Stomach (tissue), 9 donors: ENCODE measurements around the gene SCGB1A1. TPM values are rescaled to one million over a fixed set of nuclear protein-coding genes. Genes with fewer than 3 reads are reported as not detected.

Experiments used
- DNase-seq, 2 donors: peaks; one replicate each; pipeline versions ENCODE4 v3.0.0 to v3.0.0-alpha.2; 2013 to 2019
- H3K27ac ChIP-seq, 5 donors: fragments of 200-600 bp in 4 of 5; sonication (generic) in 4 of 5; one replicate each; pipeline ENCODE4 v1.5.1; 2013 to 2019; ENCODE audit warnings: mild to moderate bottlenecking in 1 of 5, moderate library complexity in 1 of 5
- H3K27me3 ChIP-seq, 3 donors: fragments of 200-600 bp; sonication (generic); one replicate each; pipeline ENCODE4 v1.5.1; 2017 to 2019; ENCODE audit warnings: mixed run types in 1 of 3
- H3K36me3 ChIP-seq, 4 donors: fragments of 200-600 bp; sonication (generic); 1 replicate in 3 of 4; 2 replicates in 1 of 4; pipeline ENCODE4 v1.5.1; 2016 to 2019
- H3K4me1 ChIP-seq, 4 donors: fragments of 200-600 bp; sonication (generic); one replicate each; pipeline ENCODE4 v1.5.1; 2016 to 2019
- H3K4me3 ChIP-seq, 4 donors: fragments of 200-600 bp; sonication (generic) in 3 of 4; one replicate each; pipeline ENCODE4 v1.5.1; 2016 to 2019; ENCODE audit warnings: mild to moderate bottlenecking in 1 of 4
- H3K9me3 ChIP-seq, 4 donors: fragments of 200-600 bp; sonication (generic); one replicate each; pipeline ENCODE4 v1.5.1; 2016 to 2019
- EP300 ChIP-seq: sonication (generic); formaldehyde crosslinking; IDR thresholded peaks from one replicate; pipeline ENCODE4 v1.6.1; 2017; ENCODE audit warnings: antibody characterized with exemption
- POLR2A ChIP-seq, 4 donors: fragments of 450-650 bp; IDR thresholded peaks; one replicate each; pipeline ENCODE4 v1.6.1; 2016; ENCODE audit warnings: antibody characterized with exemption in 4 of 4, control low read depth in 2 of 4, mild to moderate bottlenecking in 1 of 4, moderate library complexity in 1 of 4
- POLR2AphosphoS5 ChIP-seq, 3 donors: sonication (generic); formaldehyde crosslinking; IDR thresholded peaks; one replicate each; pipeline ENCODE4 v1.6.1; 2016; ENCODE audit warnings: antibody characterized with exemption in 3 of 3
- WGBS, 5 donors: extraction: QIAGEN DNeasy Blood & Tissue Kit in 3 of 5; methylation state at CpG; one replicate each; pipeline versions ENCODE4 v1.1.5 to v1.1.7; 2013 to 2018; 5-methylcytosine and 5-hydroxymethylcytosine counted together
- intact Hi-C: fragments of 100-400 bp; cut with DNase I; formaldehyde crosslinking; loops from one replicate; pipeline ENCODE4 v1.15.1; 2023; ENCODE audit warnings: low total_unique reads
- polyA plus RNA-seq, 3 donors: library from polyadenylated mRNA; stranded (reverse); fragments of 200-250 nt; gene quantifications; one replicate each; pipeline ENCODE4 v1.2.3, GENCODE V29; 2013
- total RNA-seq, 5 donors: library from RNA; depleted of rRNA; stranded (reverse); fragments of >200 nt; gene quantifications; one replicate each; pipeline versions ENCODE4 v1.1.0 to v1.2.3, GENCODE V29; 2014 to 2016
- TF ChIP-seq, protein P1 (sequence below), 7 experiments: fragments of 450-650 bp in 4 of 7; fragments of 200-600 bp in 3 of 7; sonication (generic) in 3 of 7; IDR thresholded peaks; one replicate each; pipeline ENCODE4 v1.5.1; 2016 to 2019; ENCODE audit warnings: antibody characterized with exemption in 7 of 7, control low read depth in 2 of 7, mild to moderate bottlenecking in 1 of 7
- donor health status: healthy with polysubstance abuse.
- donor health status: Bipolar disorder and iron deficiency.
- donor health status: healthy.

The SCGB1A1 gene
- total and polyA plus RNA-seq, 8 donors: 2.6 to 53.9 (median 11.2) TPM; not detected in 5

- H3K4me1 ChIP-seq: peaks cover 27 to 54% (median 41%) of the 10 kb centered on the region in 4 donors
- TF ChIP-seq EP300 (no peak), POLR2AphosphoS5 (IDR thresholded peaks at IDR 0.05) (peak in 1 of 3 donors; percentile 52), POLR2A (IDR thresholded peaks at IDR 0.05) (no peak)
- TF ChIP-seq, protein P1, sequence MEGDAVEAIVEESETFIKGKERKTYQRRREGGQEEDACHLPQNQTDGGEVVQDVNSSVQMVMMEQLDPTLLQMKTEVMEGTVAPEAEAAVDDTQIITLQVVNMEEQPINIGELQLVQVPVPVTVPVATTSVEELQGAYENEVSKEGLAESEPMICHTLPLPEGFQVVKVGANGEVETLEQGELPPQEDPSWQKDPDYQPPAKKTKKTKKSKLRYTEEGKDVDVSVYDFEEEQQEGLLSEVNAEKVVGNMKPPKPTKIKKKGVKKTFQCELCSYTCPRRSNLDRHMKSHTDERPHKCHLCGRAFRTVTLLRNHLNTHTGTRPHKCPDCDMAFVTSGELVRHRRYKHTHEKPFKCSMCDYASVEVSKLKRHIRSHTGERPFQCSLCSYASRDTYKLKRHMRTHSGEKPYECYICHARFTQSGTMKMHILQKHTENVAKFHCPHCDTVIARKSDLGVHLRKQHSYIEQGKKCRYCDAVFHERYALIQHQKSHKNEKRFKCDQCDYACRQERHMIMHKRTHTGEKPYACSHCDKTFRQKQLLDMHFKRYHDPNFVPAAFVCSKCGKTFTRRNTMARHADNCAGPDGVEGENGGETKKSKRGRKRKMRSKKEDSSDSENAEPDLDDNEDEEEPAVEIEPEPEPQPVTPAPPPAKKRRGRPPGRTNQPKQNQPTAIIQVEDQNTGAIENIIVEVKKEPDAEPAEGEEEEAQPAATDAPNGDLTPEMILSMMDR (IDR thresholded peaks at IDR 0.05): peak in 5 of 7 experiments; percentile 35 to 74 (median 62)
- intact Hi-C loops: loop anchor here (10.0 kb wide), 1 partner anchor 300 kb away; no protein-coding TSS in a partner anchor
- no peaks in the 10 kb centered on the region for H3K27me3 ChIP-seq
- peak overlapping the region; percentile 36 to 81 (median 66) for H3K27ac ChIP-seq
- DNase-seq: peak; percentile 57 to 94
- WGBS, 5 donors: 8 to 21% (median 10%) methylated on average over 14 of the region's 14 CpGs
- peak overlapping the region; percentile 23 to 33 (median 30) for H3K4me3 ChIP-seq
- no peaks in the 10 kb centered on the region for H3K9me3 ChIP-seq
- H3K36me3 ChIP-seq: peaks cover 0 to 12% (median 0%) of the 10 kb centered on the region in 4 donors
These were observed 23.9 kb upstream of the SCGB1A1 start for GRCh38 chr11:62394825-62395538.

GRCh38 chr11:62395885-62396551 lies 22.8 kb upstream of the SCGB1A1 start:
- H3K9me3 ChIP-seq: no peaks in the 10 kb centered on the region
- H3K36me3 ChIP-seq: peaks cover 0 to 12% (median 0%) of the 10 kb centered on the region in 4 donors
- WGBS, 5 donors: 77 to 90% (median 85%) methylated on average over 10 of the region's 10 CpGs
- H3K4me3 ChIP-seq: no peak overlapping the region
- peak overlapping the region in 2 of 5 donors; percentile 66 to 88 for H3K27ac ChIP-seq
- DNase-seq: peak in 1 of 2 donors; percentile 20
- no peaks in the 10 kb centered on the region for H3K27me3 ChIP-seq
- no peak for TF ChIP-seq POLR2A (IDR thresholded peaks at IDR 0.05)
- TF ChIP-seq, protein P1 (IDR thresholded peaks at IDR 0.05): no peak
- no peak for TF ChIP-seq POLR2AphosphoS5 (IDR thresholded peaks at IDR 0.05)
- TF ChIP-seq EP300: no peak
- H3K4me1 ChIP-seq: peaks cover 37 to 65% (median 52%) of the 10 kb centered on the region in 4 donors
- intact Hi-C loops: loop anchor here (10.0 kb wide), 1 partner anchor 299 kb away; no protein-coding TSS in a partner anchor

- 52 to 68% (median 58%) methylated on average over 21 to 22 of the region's 22 CpGs for WGBS, 5 donors
- H3K27ac ChIP-seq: peak overlapping the region in 4 of 5 donors; percentile 80 to 88 (median 82)
- H3K9me3 ChIP-seq: no peaks in the 10 kb centered on the region
- no peaks in the 10 kb centered on the region for H3K36me3 ChIP-seq
- TF ChIP-seq EP300 (no peak), POLR2A (IDR thresholded peaks at IDR 0.05) (no peak), POLR2AphosphoS5 (IDR thresholded peaks at IDR 0.05) (no peak)
- TF ChIP-seq, protein P1 (IDR thresholded peaks at IDR 0.05): no peak
- no peaks in the 10 kb centered on the region for H3K27me3 ChIP-seq
- intact Hi-C loops: loop anchor here (10.0 kb wide), 1 partner anchor 296 kb away; no protein-coding TSS in a partner anchor
- DNase-seq: peak in 1 of 2 donors; percentile 65
- peaks cover 50 to 87% (median 70%) of the 10 kb centered on the region in 4 donors for H3K4me1 ChIP-seq
- no peak overlapping the region for H3K4me3 ChIP-seq
These were observed 20.5 kb upstream of the SCGB1A1 start for GRCh38 chr11:62398011-62398994.
